Memory B cell (primary cell): ENCODE data around the gene NPR2.

Source experiments
- ATAC-seq: fragments of 150-1000 bp; cut with Tn5 transposase; 2 replicates; pipeline ENCODE4 v1.10.0; 2021; ENCODE audit warnings: low read depth, mild to moderate bottlenecking, moderate library complexity
- DNase-seq, 2 donors: peaks; one replicate each; pipeline ENCODE4 v3.0.0; 2022; ENCODE audit warnings: low spot score in 2 of 2
- H3K27ac Mint-ChIP-seq: one replicate; pipeline ENCODE4 v1.8.0; 2022; ENCODE audit warnings: mild to moderate bottlenecking, moderate library complexity, mixed read lengths
- H3K27me3 Mint-ChIP-seq: one replicate; pipeline ENCODE4 v1.8.0; 2022; ENCODE audit warnings: mixed read lengths
- H3K36me3 Mint-ChIP-seq: one replicate; pipeline ENCODE4 v1.8.0; 2022; ENCODE audit warnings: mild to moderate bottlenecking, mixed read lengths
- H3K4me1 Mint-ChIP-seq: one replicate; pipeline ENCODE4 v1.8.0; 2022; ENCODE audit warnings: mixed read lengths
- H3K4me3 Mint-ChIP-seq: one replicate; pipeline ENCODE4 v1.8.0; 2022; ENCODE audit warnings: mild to moderate bottlenecking, moderate library complexity, mixed read lengths
- H3K9me3 Mint-ChIP-seq: one replicate; pipeline ENCODE4 v1.8.0; 2022; ENCODE audit warnings: mixed read lengths

NPR2 gene

GRCh38 chr9:35856882-35857281, 65.5 kb downstream of the NPR2 start:
- DNase-seq = no peak
- Mint-ChIP-seq H3K27me3 (peaks cover 8% of the 10 kb centered on the region), H3K4me3 (no peak overlapping the region), H3K27ac (no peak overlapping the region), H3K9me3 (no peaks in the 10 kb centered on the region), H3K36me3 (no peaks in the 10 kb centered on the region), H3K4me1 (peaks cover 4% of the 10 kb centered on the region)
- ATAC-seq = no peak

GRCh38 chr9:35858458-35858857, 67.1 kb downstream of the NPR2 start:
- Mint-ChIP-seq H3K9me3 (no peaks in the 10 kb centered on the region), H3K27ac (no peak overlapping the region), H3K4me1 (peaks cover 4% of the 10 kb centered on the region), H3K36me3 (no peaks in the 10 kb centered on the region), H3K4me3 (no peak overlapping the region), H3K27me3 (peaks cover 15% of the 10 kb centered on the region)
- no peak for DNase-seq
- no peak for ATAC-seq
